Activated CD8-positive, alpha-beta T cell treated with anti-CD3 and anti-CD28 coated beads for 36 hours (primary cell): ENCODE measurements around the gene CD300LF. TPM values are rescaled to one million over a fixed set of nuclear protein-coding genes. Genes with fewer than 3 reads are reported as not detected.

Experiments
- ATAC-seq: fragments of 200-7000 bp; cut with Tn5 transposase; one replicate; pipeline ENCODE4 v1.10.0; 2021; ENCODE audit warnings: mild to moderate bottlenecking, moderate library complexity
- CTCF ChIA-PET: fragments of 350-600 bp; sonication (Branson Sonifier 250); formaldehyde crosslinking; loops from one replicate; lab custom pipeline; 2021; ENCODE audit warnings: antibody characterized with exemption; lab: Charles Lee
- POLR2A ChIA-PET: fragments of 350-600 bp; sonication (Branson Sonifier 250); formaldehyde crosslinking; loops from one replicate; lab custom pipeline; 2021; ENCODE audit warnings: antibody characterized with exemption; lab: Charles Lee
- DNase-seq: peaks from one replicate; pipeline ENCODE4 v3.0.0-alpha.2; 2020
- H3K27ac Mint-ChIP-seq: one replicate; pipeline ENCODE4 v1.8.0; 2021; ENCODE audit warnings: mild to moderate bottlenecking, mixed read lengths
- H3K27me3 Mint-ChIP-seq: one replicate; pipeline ENCODE4 v1.8.0; 2021; ENCODE audit warnings: mixed read lengths
- H3K36me3 Mint-ChIP-seq: one replicate; pipeline ENCODE4 v1.8.0; 2021; ENCODE audit warnings: low read depth, mixed read lengths
- H3K4me1 Mint-ChIP-seq: one replicate; pipeline ENCODE4 v1.8.0; 2021; ENCODE audit warnings: low read depth, mixed read lengths
- H3K4me3 Mint-ChIP-seq: one replicate; pipeline ENCODE4 v1.8.0; 2021; ENCODE audit warnings: mild to moderate bottlenecking, moderate library complexity, mixed read lengths
- H3K9me3 Mint-ChIP-seq: one replicate; pipeline ENCODE4 v1.8.0; 2021; ENCODE audit warnings: mixed read lengths
- intact Hi-C: fragments of 100-400 bp; cut with micrococcal nuclease; formaldehyde crosslinking; loops from one replicate; pipeline ENCODE4 v1.10.0; 2022
- total RNA-seq, 2 experiments: library from RNA; stranded (reverse); gene quantifications; one replicate each; pipeline ENCODE4 v1.2.3, GENCODE V29; 2021
- TF ChIP-seq, protein P1 (sequence below): fragments of 200-600 bp; IDR thresholded peaks from one replicate; pipeline ENCODE4 v1.8.0; 2022; ENCODE audit warnings: antibody characterized with exemption, mild to moderate bottlenecking

The CD300LF gene
- total RNA-seq, 2 experiments from 2014 or later, result not detected

DNA sequence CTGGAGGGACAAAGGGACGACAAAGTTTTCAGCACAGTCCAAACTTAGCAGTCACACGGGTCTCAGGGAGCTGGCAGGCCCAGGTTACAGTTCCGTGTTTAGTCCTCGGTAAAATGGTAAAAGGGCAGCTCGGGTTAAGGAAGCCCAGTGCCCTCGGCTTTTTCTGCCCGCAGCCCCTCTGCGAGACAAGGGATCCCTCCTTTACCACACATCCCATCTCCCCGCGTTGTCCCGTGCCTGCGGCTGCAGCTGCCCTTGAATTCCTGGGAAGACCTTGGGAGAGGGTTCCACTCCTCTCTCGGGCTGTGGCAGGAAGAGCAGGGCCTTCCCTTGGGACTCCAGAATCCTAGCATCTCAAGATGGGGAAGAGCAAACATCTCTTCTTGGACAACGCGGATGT is 17.1 kb upstream of the CD300LF start:
- no peak overlapping the region for H3K4me3 Mint-ChIP-seq
- no peak for DNase-seq
- ChIA-PET CTCF (no interaction called here), POLR2A (no interaction called here)
- H3K36me3 Mint-ChIP-seq, result no peaks in the 10 kb centered on the region
- no peak overlapping the region for H3K27ac Mint-ChIP-seq
- no peak for ATAC-seq
- intact Hi-C loops, result no loop called here
- no peaks in the 10 kb centered on the region for H3K9me3 Mint-ChIP-seq
- TF ChIP-seq, protein P1, sequence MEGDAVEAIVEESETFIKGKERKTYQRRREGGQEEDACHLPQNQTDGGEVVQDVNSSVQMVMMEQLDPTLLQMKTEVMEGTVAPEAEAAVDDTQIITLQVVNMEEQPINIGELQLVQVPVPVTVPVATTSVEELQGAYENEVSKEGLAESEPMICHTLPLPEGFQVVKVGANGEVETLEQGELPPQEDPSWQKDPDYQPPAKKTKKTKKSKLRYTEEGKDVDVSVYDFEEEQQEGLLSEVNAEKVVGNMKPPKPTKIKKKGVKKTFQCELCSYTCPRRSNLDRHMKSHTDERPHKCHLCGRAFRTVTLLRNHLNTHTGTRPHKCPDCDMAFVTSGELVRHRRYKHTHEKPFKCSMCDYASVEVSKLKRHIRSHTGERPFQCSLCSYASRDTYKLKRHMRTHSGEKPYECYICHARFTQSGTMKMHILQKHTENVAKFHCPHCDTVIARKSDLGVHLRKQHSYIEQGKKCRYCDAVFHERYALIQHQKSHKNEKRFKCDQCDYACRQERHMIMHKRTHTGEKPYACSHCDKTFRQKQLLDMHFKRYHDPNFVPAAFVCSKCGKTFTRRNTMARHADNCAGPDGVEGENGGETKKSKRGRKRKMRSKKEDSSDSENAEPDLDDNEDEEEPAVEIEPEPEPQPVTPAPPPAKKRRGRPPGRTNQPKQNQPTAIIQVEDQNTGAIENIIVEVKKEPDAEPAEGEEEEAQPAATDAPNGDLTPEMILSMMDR, result no peak
- no peaks in the 10 kb centered on the region for H3K27me3 Mint-ChIP-seq
- peaks cover 13% of the 10 kb centered on the region for H3K4me1 Mint-ChIP-seq

DNA sequence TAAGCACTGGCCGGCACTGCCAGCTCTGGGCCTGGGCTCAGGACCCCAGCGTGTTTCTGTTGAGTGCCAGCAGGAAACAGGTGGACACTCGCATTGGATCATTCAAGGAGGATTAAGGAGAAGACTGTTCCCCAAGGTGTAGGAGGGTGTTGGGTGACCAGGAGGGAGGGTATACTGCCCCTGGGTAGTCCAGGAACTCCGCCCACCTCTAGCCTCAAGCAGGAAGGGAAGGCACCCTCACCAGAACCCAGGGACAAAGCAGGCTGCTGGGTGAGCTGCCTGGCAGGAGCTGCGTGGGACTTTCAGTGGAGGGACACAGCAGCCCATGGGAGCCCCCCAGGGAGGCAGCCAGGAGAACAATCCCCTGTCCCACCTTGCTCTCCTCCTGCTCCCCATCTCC is 16.6 kb upstream of the CD300LF start:
- ATAC-seq, result no peak
- ChIA-PET POLR2A (no interaction called here), CTCF (no interaction called here)
- no peaks in the 10 kb centered on the region for H3K27me3 Mint-ChIP-seq
- no peak for DNase-seq
- no peaks in the 10 kb centered on the region for H3K9me3 Mint-ChIP-seq
- H3K27ac Mint-ChIP-seq, result no peak overlapping the region
- H3K4me1 Mint-ChIP-seq, result peaks cover 13% of the 10 kb centered on the region
- H3K4me3 Mint-ChIP-seq, result no peak overlapping the region
- TF ChIP-seq, protein P1, result no peak
- H3K36me3 Mint-ChIP-seq, result no peaks in the 10 kb centered on the region
- intact Hi-C loops, result no loop called here

DNA sequence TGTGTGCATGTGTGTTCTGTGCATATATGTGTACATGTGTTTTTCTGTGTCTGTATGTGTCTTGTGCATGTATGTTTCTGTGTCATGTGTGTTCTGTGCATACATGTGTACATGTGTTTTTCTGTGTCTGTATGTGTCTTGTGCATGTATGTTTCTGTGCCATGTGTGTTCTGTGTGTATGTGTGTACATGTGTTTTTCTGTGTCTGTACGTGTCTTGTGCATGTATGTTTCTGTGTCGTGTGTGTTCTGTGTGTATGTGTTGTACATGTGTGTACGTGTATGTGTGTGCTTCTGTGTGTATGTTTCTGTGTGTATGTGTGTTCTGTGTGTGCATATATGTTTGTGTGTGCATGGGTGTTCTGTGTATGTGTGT is 16.0 kb upstream of the CD300LF start:
- DNase-seq (no peak), ATAC-seq (no peak)
- Mint-ChIP-seq H3K27me3 (no peaks in the 10 kb centered on the region), H3K4me3 (no peak overlapping the region), H3K27ac (no peak overlapping the region), H3K36me3 (no peaks in the 10 kb centered on the region), H3K9me3 (no peaks in the 10 kb centered on the region), H3K4me1 (peaks cover 13% of the 10 kb centered on the region)
- intact Hi-C loops, result no loop called here
- ChIA-PET POLR2A (no interaction called here), CTCF (no interaction called here)
- TF ChIP-seq, protein P1, result no peak

DNA sequence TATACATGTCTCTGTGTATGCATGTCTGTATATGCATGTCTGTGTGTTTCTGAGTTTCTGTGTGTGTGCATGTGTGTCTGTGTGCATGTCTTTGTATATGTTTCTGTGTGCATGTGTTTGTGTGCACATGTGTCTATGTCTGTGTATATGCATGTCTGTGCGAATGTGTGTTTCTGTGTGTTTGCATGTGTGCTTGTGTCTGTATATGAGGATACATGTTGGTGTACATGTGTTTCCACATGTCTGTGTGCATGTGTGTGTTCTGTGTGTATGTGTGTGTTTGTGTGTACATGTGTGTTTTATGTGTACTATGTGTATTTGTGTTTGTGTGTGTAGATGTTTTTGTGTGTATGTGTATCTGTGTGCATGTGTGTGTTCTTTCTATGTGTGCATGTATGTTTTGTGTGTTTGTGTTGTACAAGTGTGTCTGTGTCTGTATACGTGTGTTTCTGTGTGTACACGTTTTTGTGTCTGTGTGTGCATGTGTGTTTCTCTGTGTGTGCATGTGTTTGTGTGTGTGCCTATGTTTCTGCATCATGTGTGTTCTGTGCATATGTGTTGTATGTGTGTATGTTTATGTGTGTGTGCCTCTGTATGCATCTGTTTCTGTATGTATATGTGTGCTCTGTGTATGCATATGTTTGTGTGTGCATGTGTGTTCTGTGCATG is 15.4 kb upstream of the CD300LF start:
- intact Hi-C loops, result no loop called here
- DNase-seq (no peak), ATAC-seq (no peak)
- Mint-ChIP-seq H3K9me3 (no peaks in the 10 kb centered on the region), H3K27ac (no peak overlapping the region), H3K36me3 (no peaks in the 10 kb centered on the region), H3K4me3 (no peak overlapping the region), H3K27me3 (no peaks in the 10 kb centered on the region), H3K4me1 (peaks cover 13% of the 10 kb centered on the region)
- ChIA-PET CTCF (no interaction called here), POLR2A (no interaction called here)
- TF ChIP-seq, protein P1, result no peak

DNA sequence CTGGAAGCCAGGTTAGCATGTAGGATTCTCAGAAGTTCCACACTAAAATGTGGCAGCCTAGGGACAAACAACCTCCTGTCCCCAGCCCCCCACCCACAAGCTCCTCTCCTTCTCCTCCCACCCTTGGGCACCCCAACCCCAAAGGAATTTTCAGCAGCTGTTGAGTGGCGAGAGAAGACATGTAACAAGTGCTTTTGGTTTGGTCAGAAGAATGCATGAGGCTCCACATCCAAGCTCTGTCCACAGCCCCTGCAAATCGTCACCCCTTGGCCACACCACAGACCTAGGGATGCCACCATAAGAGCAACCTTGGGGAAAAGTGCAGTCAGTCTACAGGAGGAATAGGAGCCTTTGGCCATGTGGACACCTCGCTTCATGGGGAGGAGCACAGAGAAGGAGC is 12.4 kb upstream of the CD300LF start:
- intact Hi-C loops, result no loop called here
- ATAC-seq (no peak), DNase-seq (no peak)
- Mint-ChIP-seq H3K27me3 (no peaks in the 10 kb centered on the region), H3K4me1 (peaks cover 1% of the 10 kb centered on the region), H3K27ac (no peak overlapping the region), H3K9me3 (no peaks in the 10 kb centered on the region), H3K36me3 (no peaks in the 10 kb centered on the region), H3K4me3 (no peak overlapping the region)
- POLR2A ChIA-PET, result no interaction called here
- TF ChIP-seq, protein P1, result no peak
- CTCF ChIA-PET, result interaction anchor here (1.2 to 4.6 kb wide), 2 partner anchors 11 to 236 kb away, joined by 4 to 22 read pairs; partner anchors contain the start of gene RAB37
